HepG2 (cell line): ENCODE results near the gene CABLES2. TPM values are rescaled to one million over a fixed set of nuclear protein-coding genes. Genes with fewer than 3 reads are reported as not detected.

Experiments used
- ATAC-seq: fragments of 200-7000 bp; cut with Tn5 transposase; 3 replicates; pipeline ENCODE4 v1.9.1; 2020; ENCODE audit warnings: mild to moderate bottlenecking, moderate library complexity
- BruUV-seq: library from RNA; stranded (reverse); fragments of 400-500 nt; replicated peaks from 2 replicates; lab custom pipeline; 2021; lab: Mats Ljungman, UMichigan
- CTCF ChIA-PET: fragments of 300-600 bp; formaldehyde crosslinking; extraction: SDS; loops from one replicate; lab custom pipeline; 2021; ENCODE audit warnings: low total read pairs, inconsistent platforms, low intra/inter-chr PET ratio; lab: Yijun Ruan, JAX
- POLR2A ChIA-PET: fragments of 350-600 bp; sonication (Branson Sonifier 250); formaldehyde crosslinking; loops from one replicate; lab custom pipeline; 2020; ENCODE audit warnings: antibody characterized with exemption, inconsistent platforms; lab: Yijun Ruan, JAX
- DNase-seq: peaks from one replicate; pipeline ENCODE4 v3.0.0-alpha.2; 2015; ENCODE audit warnings: low spot score
- FAIRE-seq: peaks from 3 replicates; lab custom pipeline; 2011; peaks lifted over from hg19 to GRCh38; lab: Jason Lieb, UNC
- H2AFZ ChIP-seq: one replicate; pipeline ENCODE4 v1.6.1; 2011; ENCODE audit warnings: low read length, inconsistent platforms
- H3K27ac ChIP-seq: fragments of 300-600 bp; 3 replicates; pipeline ENCODE4 v1.8.0; 2011; ENCODE audit warnings: mixed run types, mild to moderate bottlenecking, mixed read lengths, low read length, inconsistent platforms; ENCODE audit not compliant: insufficient read depth; ENCODE audit errors: extremely low read length
- H3K27me3 ChIP-seq, 2 experiments: fragments of 200-600 bp in 1 of 2; 2 replicates in 1 of 2; 3 replicates in 1 of 2; pipeline versions ENCODE4 v1.6.0 to v1.8.0; 2011; ENCODE audit warnings: low read length in 2 of 2, mild to moderate bottlenecking in 2 of 2, moderate library complexity in 2 of 2, inconsistent platforms in 1 of 2; ENCODE audit not compliant: insufficient read depth in 2 of 2, control insufficient read depth in 1 of 2
- H3K36me3 ChIP-seq, 2 experiments: fragments of 200-600 bp in 1 of 2; replicated peaks in 1 of 2; 2 replicates in 1 of 2; 3 replicates in 1 of 2; pipeline versions ENCODE4 v1.5.1 to v1.8.0; 2011; ENCODE audit warnings: low read length in 2 of 2, inconsistent platforms in 1 of 2; ENCODE audit not compliant: insufficient read depth in 2 of 2, control insufficient read depth in 1 of 2
- H3K4me1 ChIP-seq: 2 replicates; pipeline ENCODE4 v1.5.1; 2012; ENCODE audit warnings: low read length, inconsistent platforms; ENCODE audit not compliant: insufficient read depth
- H3K4me2 ChIP-seq: 2 replicates; pipeline ENCODE4 v1.6.0; 2011; ENCODE audit warnings: low read depth, low read length, inconsistent platforms
- H3K4me3 ChIP-seq, 3 experiments: fragments of 200-600 bp in 1 of 3; sonication (generic), shearing (Covaris generic) in 1 of 3; replicated peaks in 1 of 3; 2 replicates each; pipeline ENCODE4 v1.5.1; 2011 to 2016; ENCODE audit warnings: low read length in 3 of 3, inconsistent platforms in 2 of 3, low read depth in 2 of 3, mild to moderate bottlenecking in 2 of 3, control low read depth in 1 of 3, mixed read lengths in 1 of 3; ENCODE audit not compliant: insufficient read depth in 1 of 3
- H3K79me2 ChIP-seq: one replicate; pipeline ENCODE4 v1.6.1; 2011; ENCODE audit warnings: low read length, inconsistent platforms; ENCODE audit not compliant: insufficient read depth
- H3K9ac ChIP-seq: 2 replicates; pipeline ENCODE4 v1.6.0; 2011; ENCODE audit warnings: mild to moderate bottlenecking, low read depth, low read length, inconsistent platforms; ENCODE audit not compliant: insufficient read depth
- H3K9me3 ChIP-seq: 2 replicates; pipeline ENCODE4 v1.5.1; 2012; ENCODE audit warnings: mild to moderate bottlenecking, low read length
- H4K20me1 ChIP-seq: 2 replicates; pipeline ENCODE4 v1.6.0; 2011; ENCODE audit warnings: inconsistent platforms, mild to moderate bottlenecking, low read length, moderate library complexity; ENCODE audit not compliant: insufficient read depth
- ARID5B ChIP-seq: IDR thresholded peaks from 2 replicates; pipeline ENCODE4 v1.4.0; 2020; ENCODE audit warnings: mild to moderate bottlenecking, missing genetic modification reagents
- FOXA1 ChIP-seq, 2 experiments: fragments of 450-650 bp in 1 of 2; sonication (generic) in 1 of 2; formaldehyde crosslinking in 1 of 2; IDR thresholded peaks; 2 replicates each; pipeline versions ENCODE4 v1.4.0 to v1.6.1; 2016 to 2020; ENCODE audit warnings: missing genetic modification reagents in 1 of 2
- FOXA3 ChIP-seq: IDR thresholded peaks from 2 replicates; pipeline ENCODE4 v1.6.1; 2016; ENCODE audit warnings: missing genetic modification reagents, missing compliant biosample characterization
- MXI1 ChIP-seq: IDR thresholded peaks from 3 replicates; pipeline ENCODE4 v1.6.1; 2012; ENCODE audit warnings: low read depth, low read length, inconsistent platforms, borderline replicate concordance
- MYC ChIP-seq: sonication (generic); formaldehyde crosslinking; IDR thresholded peaks from 2 replicates; pipeline ENCODE4 v1.9.0; 2021; ENCODE audit warnings: missing genetic modification reagents, borderline replicate concordance
- NR2F1 ChIP-seq, 2 experiments: fragments of 450-650 bp in 1 of 2; formaldehyde crosslinking in 1 of 2; IDR thresholded peaks; 2 replicates each; pipeline versions ENCODE4 v1.5.0 to v1.6.1; 2016 to 2020; ENCODE audit warnings: mild to moderate bottlenecking in 1 of 2, missing compliant biosample characterization in 1 of 2, missing genetic modification reagents in 1 of 2, moderate library complexity in 1 of 2
- PHF21A ChIP-seq: sonication (generic); formaldehyde crosslinking; IDR thresholded peaks from 2 replicates; pipeline ENCODE4 v1.5.0; 2020; ENCODE audit warnings: mild to moderate bottlenecking, missing genetic modification reagents
- RBFOX2 ChIP-seq: fragments of 200-400 bp; formaldehyde crosslinking; IDR thresholded peaks from 2 replicates; pipeline ENCODE4 v1.6.1; 2017; ENCODE audit warnings: low read depth, mild to moderate bottlenecking, low read length
- RNF2 ChIP-seq: fragments of 450-650 bp; conservative IDR thresholded peaks from 2 replicates; pipeline ENCODE4 v1.6.1; 2016; ENCODE audit warnings: low read depth
- SAP130 ChIP-seq: IDR thresholded peaks from 2 replicates; pipeline ENCODE4 v1.6.1; 2016; ENCODE audit warnings: low read depth
- SATB2 ChIP-seq: sonication (generic); formaldehyde crosslinking; IDR thresholded peaks from 2 replicates; pipeline ENCODE4 v1.5.0; 2020; ENCODE audit warnings: missing genetic modification reagents
- SMAD1 ChIP-seq: sonication (generic); formaldehyde crosslinking; IDR thresholded peaks from 2 replicates; pipeline ENCODE4 v1.4.0; 2020; ENCODE audit warnings: missing genetic modification reagents, low read depth, mild to moderate bottlenecking, borderline replicate concordance
- SP140L ChIP-seq: sonication (generic); formaldehyde crosslinking; IDR thresholded peaks from 2 replicates; pipeline ENCODE4 v1.4.0; 2020; ENCODE audit warnings: missing genetic modification reagents, borderline replicate concordance
- TFAP4 ChIP-seq: sonication (generic); IDR thresholded peaks from 2 replicates; pipeline ENCODE4 v1.6.1; 2016; ENCODE audit warnings: low read depth, borderline replicate concordance
- TP53 ChIP-seq: sonication (generic); formaldehyde crosslinking; conservative IDR thresholded peaks from 2 replicates; pipeline ENCODE4 v1.4.0; 2020; ENCODE audit warnings: missing genetic modification reagents
- ZNF263 ChIP-seq: sonication (generic); formaldehyde crosslinking; IDR thresholded peaks from 2 replicates; pipeline ENCODE4 v1.4.0; 2020; ENCODE audit warnings: missing genetic modification reagents
- ZNF383 ChIP-seq: sonication (generic); formaldehyde crosslinking; IDR thresholded peaks from 2 replicates; pipeline ENCODE4 v1.4.0; 2020; ENCODE audit warnings: missing genetic modification reagents, mild to moderate bottlenecking, borderline replicate concordance
- ZNF788 ChIP-seq: sonication (generic); formaldehyde crosslinking; IDR thresholded peaks from 2 replicates; pipeline ENCODE4 v1.5.0; 2020; ENCODE audit warnings: mild to moderate bottlenecking, missing genetic modification reagents, borderline replicate concordance
- WGBS: methylation state at CpG from one replicate; pipeline ENCODE4 v1.1.6; 2017; ENCODE audit warnings: low lambda C conversion rate; 5-methylcytosine and 5-hydroxymethylcytosine counted together
- in situ Hi-C: cut with HindIII; loops from 2 replicates; pipeline ENCODE4 v1.10.0; 2017; ENCODE audit warnings: low pct_unique_long_range_greater_than_20kb; ENCODE audit not compliant: extremely low pct_ligation_motif_present
- intact Hi-C: fragments of 100-400 bp; cut with micrococcal nuclease; formaldehyde crosslinking; loops from one replicate; pipeline ENCODE4 v1.10.0; 2022; ENCODE audit not compliant: unreplicated experiment
- polyA plus RNA-seq, 8 experiments: library from polyadenylated mRNA; depleted of rRNA in 3 of 8; stranded (reverse) in 7 of 8; unstranded in 1 of 8; fragments of >200 nt; fragmentation: Illumina TruSeq in 4 of 8; extraction: Trizol in 4 of 8; gene quantifications; 2 replicates each; pipeline versions ENCODE4 v1.2.1 to v1.2.3, GENCODE V29; 2011 to 2016; ENCODE audit warnings: low read depth in 4 of 8, missing spikeins in 1 of 8, mixed read lengths in 1 of 8; ENCODE audit not compliant: insufficient read depth in 1 of 8
- total RNA-seq, 5 experiments: library from RNA; depleted of rRNA; stranded (reverse); fragments of >200 nt; fragmentation: Illumina TruSeq; extraction: Trizol; gene quantifications; 2 replicates each; pipeline ENCODE4 v1.2.3, GENCODE V29; 2016; ENCODE audit warnings: low read depth in 1 of 5

The CABLES2 gene
- total and polyA plus RNA-seq, 2 of the 13 experiments (the other 11 are each of a cell fraction or from before 2014, with no cell fraction given) = 5.2 to 9.7 TPM

GRCh38 chr20:62355878-62356588 lies 51.1 kb downstream of the CABLES2 start:
- no peak overlapping the region for H2AFZ ChIP-seq
- WGBS = 84% methylated on average over 29 of the region's 29 CpGs
- no TSS peak for BruUV-seq
- TF ChIP-seq MYC (CRISPR knock-in tag) (0 out of 2 replicates have a peak, but pooled peaks have one; percentile 8), RNF2 (no peak), SMAD1 (no peak), ZNF788 (CRISPR knock-in tag) (no peak), SATB2 (CRISPR knock-in tag) (no peak), FOXA1 (IDR thresholded peaks at IDR 0.05) (no peak), FOXA1 (CRISPR knock-in tag; IDR thresholded peaks at IDR 0.05) (peak; percentile 63), ZNF383 (CRISPR knock-in tag) (no peak), ARID5B (CRISPR knock-in tag) (0 out of 2 replicates have a peak, but pooled peaks have one; percentile 20), MXI1 (0 out of 3 replicates have a peak, but pooled peaks have one; percentile 21), SAP130 (CRISPR knock-in tag) (peak; percentile 53), FOXA3 (no peak), TFAP4 (peak; percentile 73; the same call in 1 of the 2 replicates), TP53 (no peak), ZNF263 (peak; percentile 87), PHF21A (0 out of 2 replicates have a peak, but pooled peaks have one; percentile 16), RBFOX2 (peak; percentile 30; the same call in 1 of the 2 replicates), NR2F1 (CRISPR knock-in tag; IDR thresholded peaks at IDR 0.05) (no peak), SP140L (CRISPR knock-in tag) (no peak)

More at GRCh38 chr20:62355878-62356588, 51.1 kb downstream of the CABLES2 start:
- intact Hi-C loops = loop anchor here (2.0 kb wide), 1 partner anchor 15 kb away; no protein-coding TSS in a partner anchor
- DNase-seq (peak; percentile 65), FAIRE-seq (peak; percentile 57), ATAC-seq (no peak)
- Histone ChIP-seq H3K9ac (no peak overlapping the region; the same call in 1 of the 2 replicates), H3K9me3 (no peaks in the 10 kb centered on the region), H4K20me1 (peaks cover 21% of the 10 kb centered on the region; the same call in 1 of the 2 replicates), H3K36me3 (peaks cover 39 to 40% of the 10 kb centered on the region in 2 experiments), H3K4me3 (no peak overlapping the region), H3K4me1 (peaks cover 44% of the 10 kb centered on the region), H3K79me2 (peaks cover 21% of the 10 kb centered on the region), H3K4me2 (no peak overlapping the region), H3K27me3 (no peaks in the 10 kb centered on the region), H3K27ac (peak overlapping the region; percentile 31)
- in situ Hi-C loops = no loop called here
- POLR2A ChIA-PET = interaction anchor here (0.6 to 5.1 kb wide), 4 partner anchors 12 to 51 kb away, joined by 3 to 78 read pairs (median 5); partner anchors contain the start of genes LAMA5 and RPS21
- CTCF ChIA-PET = no interaction called here
